Mesenchymal stem cell (in vitro differentiated cells and primary cell): ENCODE results near the gene KRT83.
"Not testable (repeated sequence)": the region's sequence is repeated elsewhere in the genome, so short reads cannot be mapped to it uniquely, and the experiment has no call there.

Source experiments
- DNase-seq: peaks from one replicate; pipeline ENCODE4 v3.0.0-alpha.2; 2013
- H2AFZ ChIP-seq: one replicate; pipeline ENCODE4 v1.6.1; 2013; ENCODE audit warnings: low read depth, mild to moderate bottlenecking, control low read depth, inconsistent platforms, low read length, moderate library complexity
- H2AK5ac ChIP-seq: 2 replicates; pipeline ENCODE4 v1.6.1; 2013; ENCODE audit warnings: low read length, moderate library complexity, mild to moderate bottlenecking, inconsistent platforms; ENCODE audit not compliant: severe bottlenecking
- H2BK120ac ChIP-seq: one replicate; pipeline ENCODE4 v1.6.1; 2013; ENCODE audit warnings: low read depth, mild to moderate bottlenecking, inconsistent platforms, low read length, moderate library complexity
- H2BK12ac ChIP-seq, 2 experiments: one replicate each; pipeline ENCODE4 v1.6.1; 2013; ENCODE audit warnings: inconsistent platforms in 2 of 2, low read length in 2 of 2, mild to moderate bottlenecking in 2 of 2, moderate library complexity in 2 of 2, control low read depth in 1 of 2
- H2BK15ac ChIP-seq: one replicate; pipeline ENCODE4 v1.6.1; 2013; ENCODE audit warnings: mild to moderate bottlenecking, low read depth, inconsistent platforms; ENCODE audit not compliant: poor library complexity, severe bottlenecking
- H2BK5ac ChIP-seq: 2 replicates; pipeline ENCODE4 v1.6.1; 2013; ENCODE audit warnings: low read depth, mild to moderate bottlenecking, low read length, control low read depth, inconsistent platforms; ENCODE audit not compliant: poor library complexity, severe bottlenecking
- H3K14ac ChIP-seq, 2 experiments: one replicate each; pipeline ENCODE4 v1.6.1; 2013; ENCODE audit warnings: inconsistent platforms in 2 of 2, low read length in 2 of 2, control low read depth in 1 of 2, mild to moderate bottlenecking in 1 of 2, moderate library complexity in 1 of 2
- H3K18ac ChIP-seq, 2 experiments: one replicate each; pipeline ENCODE4 v1.6.1; 2013; ENCODE audit warnings: inconsistent platforms in 2 of 2, low read length in 2 of 2, control low read depth in 1 of 2, low read depth in 1 of 2, mild to moderate bottlenecking in 1 of 2
- H3K23ac ChIP-seq, 2 experiments: one replicate each; pipeline ENCODE4 v1.6.1; 2013; ENCODE audit warnings: inconsistent platforms in 2 of 2, low read length in 2 of 2, mild to moderate bottlenecking in 2 of 2, moderate library complexity in 2 of 2, control low read depth in 1 of 2
- H3K27ac ChIP-seq: 2 replicates; pipeline ENCODE4 v1.5.1; 2013; ENCODE audit warnings: mild to moderate bottlenecking, moderate library complexity, low read length, control low read depth, inconsistent platforms; ENCODE audit not compliant: poor library complexity, severe bottlenecking
- H3K27me3 ChIP-seq, 2 experiments: 2 replicates each; pipeline versions ENCODE4 v1.6.1 to v1.7.0; 2013; ENCODE audit warnings: low read length in 2 of 2, mild to moderate bottlenecking in 2 of 2, moderate library complexity in 2 of 2, control low read depth in 1 of 2, inconsistent platforms in 1 of 2; ENCODE audit not compliant: control insufficient read depth in 1 of 2, insufficient read depth in 1 of 2
- H3K36me3 ChIP-seq, 2 experiments: 2 replicates each; pipeline versions ENCODE4 v1.6.1 to v1.7.0; 2013; ENCODE audit warnings: low read length in 2 of 2, control low read depth in 1 of 2, inconsistent platforms in 1 of 2, low read depth in 1 of 2, mild to moderate bottlenecking in 1 of 2; ENCODE audit not compliant: insufficient read depth in 2 of 2, control insufficient read depth in 1 of 2
- H3K4ac ChIP-seq, 2 experiments: one replicate each; pipeline ENCODE4 v1.6.1; 2013; ENCODE audit warnings: inconsistent platforms in 2 of 2, low read length in 2 of 2, mild to moderate bottlenecking in 2 of 2, moderate library complexity in 2 of 2, control low read depth in 1 of 2, low read depth in 1 of 2
- H3K4me1 ChIP-seq: 2 replicates; pipeline ENCODE4 v1.6.1; 2013; ENCODE audit warnings: low read depth, low read length, control low read depth; ENCODE audit not compliant: control insufficient read depth, insufficient read depth
- H3K4me2 ChIP-seq: 2 replicates; pipeline ENCODE4 v1.6.1; 2013; ENCODE audit warnings: low read length, mild to moderate bottlenecking, inconsistent platforms; ENCODE audit not compliant: poor library complexity, severe bottlenecking
- H3K4me3 ChIP-seq, 2 experiments: 2 replicates each; pipeline versions ENCODE4 v1.5.1 to v1.7.0; 2013; ENCODE audit warnings: low read length in 2 of 2, mild to moderate bottlenecking in 2 of 2, control low read depth in 1 of 2, low read depth in 1 of 2; ENCODE audit not compliant: insufficient read depth in 1 of 2
- H3K79me1 ChIP-seq: replicated peaks from 2 replicates; pipeline ENCODE4 v1.6.1; 2013; ENCODE audit warnings: mild to moderate bottlenecking, control low read depth, low read length, inconsistent platforms; ENCODE audit not compliant: poor library complexity, severe bottlenecking
- H3K9ac ChIP-seq: 2 replicates; pipeline ENCODE4 v1.7.0; 2013; ENCODE audit warnings: mild to moderate bottlenecking, low read length, moderate library complexity
- H3K9me3 ChIP-seq: 2 replicates; pipeline ENCODE4 v1.7.0; 2013; ENCODE audit warnings: mild to moderate bottlenecking, low read length; ENCODE audit not compliant: control insufficient read depth
- H4K8ac ChIP-seq: one replicate; pipeline ENCODE4 v1.6.1; 2013; ENCODE audit warnings: inconsistent platforms, mild to moderate bottlenecking, low read length, moderate library complexity
- H4K91ac ChIP-seq: one replicate; pipeline ENCODE4 v1.6.1; 2013; ENCODE audit warnings: mild to moderate bottlenecking, low read length, inconsistent platforms
- WGBS: methylation state at CpG from one replicate; pipeline ENCODE4 v1.1.7; 2013; ENCODE audit warnings: mixed read lengths; 5-methylcytosine and 5-hydroxymethylcytosine counted together

The KRT83 gene

DNA sequence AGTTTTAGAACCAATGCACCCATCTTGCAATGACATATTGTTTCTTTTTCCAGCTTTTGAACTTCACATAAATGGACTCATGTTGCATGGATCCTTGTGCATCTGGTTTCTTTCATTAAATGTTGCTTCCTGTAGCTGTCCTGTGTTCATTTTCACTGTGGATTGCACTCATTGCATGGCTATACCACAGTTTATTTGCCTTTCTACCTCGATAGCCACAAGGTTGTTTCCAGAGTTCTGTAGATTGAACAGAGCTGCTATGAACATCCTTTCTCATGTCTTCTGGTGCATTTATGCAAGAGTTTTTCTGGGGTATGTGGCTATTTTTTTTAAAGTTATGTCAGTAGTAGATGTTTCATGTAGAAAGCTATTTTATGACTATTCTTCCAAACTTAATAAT, 26.4 kb downstream of the KRT83 start:
- no peaks in the 10 kb centered on the region for H3K36me3 ChIP-seq
- no peak overlapping the region for H3K4me3 ChIP-seq
- no peak overlapping the region for H4K91ac ChIP-seq
- H3K4ac ChIP-seq, result no peak overlapping the region
- no peak overlapping the region for H2BK15ac ChIP-seq
- no peak overlapping the region for H2BK120ac ChIP-seq
- peaks cover 45 to 47% of the 10 kb centered on the region in 2 experiments for H3K27me3 ChIP-seq
- no peaks in the 10 kb centered on the region for H3K4me1 ChIP-seq
- no peak overlapping the region for H3K9ac ChIP-seq
- H4K8ac ChIP-seq, result no peak overlapping the region
- no peaks in the 10 kb centered on the region for H3K79me1 ChIP-seq
- no peak overlapping the region for H3K23ac ChIP-seq
- H3K27ac ChIP-seq, result no peak overlapping the region
- DNase-seq, result no peak
- H2BK5ac ChIP-seq, result no peak overlapping the region
- H3K18ac ChIP-seq, result no peak overlapping the region
- H3K4me2 ChIP-seq, result no peak overlapping the region
- no peak overlapping the region for H2BK12ac ChIP-seq
- H3K14ac ChIP-seq, result no peak overlapping the region
- H3K9me3 ChIP-seq, result no peaks in the 10 kb centered on the region
- 29% methylated on average over 1 of the region's 1 CpG for WGBS
- H2AFZ ChIP-seq, result no peak overlapping the region
- H2AK5ac ChIP-seq, result no peak overlapping the region

DNA sequence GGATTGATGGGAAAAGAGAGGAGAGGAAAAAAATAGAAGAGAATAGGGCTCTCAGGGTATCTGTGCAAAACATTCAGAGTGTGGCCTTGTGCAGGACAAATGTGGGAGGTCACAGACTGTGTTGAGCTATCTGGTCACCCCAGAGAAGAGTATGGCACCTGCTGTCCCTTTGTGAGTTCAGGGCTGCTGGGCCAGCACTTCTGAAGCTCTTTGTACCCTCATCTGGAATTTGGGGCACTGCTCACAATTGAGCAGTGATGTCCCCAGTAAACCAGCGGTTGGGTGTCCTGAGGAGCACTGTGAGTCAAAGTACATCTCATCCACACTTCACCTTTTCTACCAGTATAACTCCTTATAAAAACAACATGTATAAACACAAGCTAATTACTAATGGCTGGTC, 27.3 kb downstream of the KRT83 start:
- Histone ChIP-seq H3K4me2 (no peak overlapping the region), H3K14ac (no peak overlapping the region), H3K23ac (no peak overlapping the region), H3K18ac (no peak overlapping the region), H3K4me1 (no peaks in the 10 kb centered on the region), H2BK12ac (no peak overlapping the region), H3K79me1 (no peaks in the 10 kb centered on the region), H3K9ac (no peak overlapping the region), H2BK15ac (no peak overlapping the region), H3K9me3 (no peaks in the 10 kb centered on the region), H2AFZ (no peak overlapping the region), H2AK5ac (no peak overlapping the region), H3K4me3 (no peak overlapping the region), H2BK5ac (no peak overlapping the region), H4K8ac (no peak overlapping the region), H3K27me3 (peaks cover 43 to 45% of the 10 kb centered on the region in 2 experiments), H4K91ac (no peak overlapping the region), H3K36me3 (no peaks in the 10 kb centered on the region), H2BK120ac (no peak overlapping the region), H3K4ac (no peak overlapping the region), H3K27ac (no peak overlapping the region)
- WGBS, result no CpG with 5 or more reads among the region's 1 CpG
- DNase-seq, result no peak

DNA sequence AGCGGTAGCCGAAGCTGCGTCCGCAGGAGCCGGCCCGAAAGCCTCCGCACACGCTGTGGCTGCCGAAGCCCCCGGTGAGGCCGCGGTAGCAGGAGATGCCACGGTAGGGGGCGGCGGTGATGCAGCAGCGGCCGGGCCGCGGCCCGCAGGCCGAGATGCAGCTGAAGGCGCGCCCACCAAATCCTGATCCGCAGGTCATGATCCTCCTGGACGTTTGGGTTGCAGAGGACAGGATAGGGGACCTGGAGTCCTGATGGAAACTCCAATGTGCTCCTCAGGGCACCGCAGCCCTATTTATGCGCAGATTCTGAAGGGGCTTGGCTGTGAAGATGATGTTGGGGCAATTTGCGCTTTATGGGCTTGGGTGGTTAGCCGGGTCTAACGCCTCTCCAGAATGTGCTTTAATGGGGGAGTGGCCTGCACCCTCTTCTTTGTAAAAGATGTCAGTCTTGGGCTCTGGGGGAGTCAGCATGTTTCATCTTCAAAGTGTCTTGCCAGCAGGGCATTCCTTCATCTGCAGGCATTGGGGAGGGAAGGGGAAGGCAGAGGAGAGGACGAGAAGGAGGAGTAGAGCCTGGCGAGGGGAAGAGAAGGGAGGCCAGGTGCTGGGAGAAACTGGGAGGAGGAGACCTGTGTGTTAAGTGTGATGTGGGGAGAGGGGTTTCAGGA, 29.8 kb downstream of the KRT83 start, which contains the start of gene KRT81:
Gene KRT81 (minus strand): TSS at position 268 of the 669 bp plus-strand sequence. CDS start 69 bp downstream, at position 199.
- H3K4me2 ChIP-seq, result no peak within 1 kb of the TSS
- H2BK5ac ChIP-seq, result no peak within 1 kb of the TSS
- H3K9ac ChIP-seq, result no peak within 1 kb of the TSS
- no peak for DNase-seq
- H2BK12ac ChIP-seq, result no peak within 1 kb of the TSS
- no peak within 1 kb of the TSS for H2AK5ac ChIP-seq
- H3K14ac ChIP-seq, result no peak within 1 kb of the TSS
- H2BK15ac ChIP-seq, result no peak within 1 kb of the TSS
- no peak within 1 kb of the TSS for H3K27ac ChIP-seq
- H3K23ac ChIP-seq, result no peak within 1 kb of the TSS
- H2BK120ac ChIP-seq, result no peak within 1 kb of the TSS
- H4K8ac ChIP-seq, result no peak within 1 kb of the TSS
- no peak within 1 kb of the TSS for H2AFZ ChIP-seq
- no peaks in the 10 kb centered on the region for H3K4me1 ChIP-seq
- no peaks in the 10 kb centered on the region for H3K9me3 ChIP-seq
- 64% methylated on average over 23 of the region's 32 CpGs for WGBS
- no peak within 1 kb of the TSS for H3K4ac ChIP-seq
- no peak within 1 kb of the TSS for H3K18ac ChIP-seq
- H3K4me3 ChIP-seq, result no peak within 1 kb of the TSS
- H3K79me1 ChIP-seq, result no peaks in the 10 kb centered on the region
- no peak within 1 kb of the TSS for H4K91ac ChIP-seq
- peaks cover 24 to 25% of the 10 kb centered on the region in 2 experiments for H3K27me3 ChIP-seq
- no peaks in the 10 kb centered on the region for H3K36me3 ChIP-seq

DNA sequence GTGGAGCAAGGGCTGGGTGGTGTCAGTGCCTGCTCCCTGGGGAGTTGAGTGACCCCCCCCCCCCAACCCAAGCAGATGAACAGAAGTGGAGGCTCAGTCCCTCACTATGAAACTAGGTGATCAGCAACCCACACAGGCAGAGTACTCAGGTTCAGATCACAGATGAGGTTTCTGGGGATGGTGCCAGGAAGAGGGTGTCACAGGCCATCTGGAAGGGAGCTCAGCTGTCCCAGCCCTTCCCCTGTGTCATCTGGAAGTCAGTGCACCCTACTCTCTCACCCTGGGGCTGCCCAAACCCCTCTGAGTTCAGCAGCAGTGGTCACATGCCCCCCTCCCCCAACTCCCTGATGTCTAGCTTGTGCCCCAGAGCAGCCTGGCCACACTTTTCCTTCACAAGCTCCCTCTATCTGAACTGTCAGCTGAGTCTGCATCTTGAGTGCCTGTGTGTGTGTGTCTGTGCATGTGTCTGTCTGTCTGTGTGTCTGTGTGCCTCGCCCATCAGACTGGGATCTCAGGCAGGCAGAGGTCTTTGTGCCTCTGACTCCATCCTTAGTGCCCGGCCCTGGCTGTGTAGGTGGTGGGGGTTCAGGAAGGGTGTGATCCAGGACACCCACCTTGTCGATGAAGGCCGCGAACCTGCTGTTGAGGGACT, 30.6 kb downstream of the KRT83 start:
- H2BK120ac ChIP-seq, H3K14ac ChIP-seq, H2AK5ac ChIP-seq, H3K23ac ChIP-seq, H3K79me1 ChIP-seq, H3K9me3 ChIP-seq, H3K4me2 ChIP-seq, H2BK12ac ChIP-seq, H3K18ac ChIP-seq, H3K4me3 ChIP-seq, H2AFZ ChIP-seq, H3K9ac ChIP-seq, H3K4ac ChIP-seq, H3K36me3 ChIP-seq, H3K4me1 ChIP-seq, H2BK15ac ChIP-seq, H3K27ac ChIP-seq, H2BK5ac ChIP-seq, H4K8ac ChIP-seq, H4K91ac ChIP-seq, DNase-seq: not testable (repeated sequence)
- no CpG with 5 or more reads among the region's 5 CpGs for WGBS
- H3K27me3 ChIP-seq, result peaks cover 18 to 24% of the 10 kb centered on the region in 2 experiments
